Osteoblast (primary cell): Measurements from ENCODE around the gene SLMAP. TPM values are rescaled to one million over a fixed set of nuclear protein-coding genes. Genes with fewer than 3 reads are reported as not detected.

ENCODE experiments used
- DNase-seq: peaks from one replicate; pipeline ENCODE4 v3.0.0; 2011; ENCODE audit warnings: low spot score, mixed read lengths; ENCODE audit not compliant: insufficient read length; ENCODE audit errors: missing footprints
- H2AFZ ChIP-seq: 2 replicates; pipeline ENCODE4 v1.6.0; 2011; ENCODE audit warnings: mild to moderate bottlenecking, low read length
- H3K27ac ChIP-seq: 2 replicates; pipeline ENCODE4 v1.5.1; 2011; ENCODE audit warnings: mild to moderate bottlenecking, low read depth, low read length, moderate library complexity
- H3K27me3 ChIP-seq: 2 replicates; pipeline ENCODE4 v1.6.0; 2012; ENCODE audit warnings: mild to moderate bottlenecking, control low read depth, inconsistent platforms, low read length, moderate library complexity; ENCODE audit not compliant: insufficient read depth
- H3K36me3 ChIP-seq: 2 replicates; pipeline ENCODE4 v1.5.1; 2011; ENCODE audit warnings: mild to moderate bottlenecking, low read length, control low read depth, moderate library complexity; ENCODE audit not compliant: insufficient read depth
- H3K4me1 ChIP-seq: 2 replicates; pipeline ENCODE4 v1.5.1; 2011; ENCODE audit warnings: mild to moderate bottlenecking, low read length, control low read depth, moderate library complexity; ENCODE audit not compliant: insufficient read depth
- H3K4me2 ChIP-seq: 2 replicates; pipeline ENCODE4 v1.6.0; 2011; ENCODE audit warnings: mild to moderate bottlenecking, low read length; ENCODE audit not compliant: insufficient read depth
- H3K4me3 ChIP-seq: fragments of 200-600 bp; sonication (generic); 3 replicates; pipeline ENCODE4 v1.5.1; 2012; ENCODE audit warnings: mild to moderate bottlenecking, low read length, inconsistent platforms; ENCODE audit not compliant: insufficient read depth
- H3K79me2 ChIP-seq: 2 replicates; pipeline ENCODE4 v1.6.0; 2012; ENCODE audit warnings: mild to moderate bottlenecking, low read length, control low read depth, inconsistent platforms; ENCODE audit not compliant: insufficient read depth
- H3K9me3 ChIP-seq: 2 replicates; pipeline ENCODE4 v1.5.1; 2011; ENCODE audit warnings: low read depth, low read length, control low read depth
- H4K20me1 ChIP-seq: 2 replicates; pipeline ENCODE4 v1.6.0; 2012; ENCODE audit warnings: mild to moderate bottlenecking, low read length, control low read depth; ENCODE audit not compliant: insufficient read depth
- CTCF ChIP-seq: IDR thresholded peaks from 2 replicates; pipeline ENCODE4 v1.5.1; 2011; ENCODE audit warnings: mild to moderate bottlenecking, low read depth, low read length, moderate library complexity; ENCODE audit errors: extremely low read depth
- total RNA-seq: library from RNA; depleted of rRNA; stranded (reverse); fragments of >200 nt; gene quantifications from 2 replicates; pipeline ENCODE4 v1.2.3, GENCODE V29; 2012

The SLMAP gene
- total RNA-seq, 1 donor = 50.7 TPM

GRCh38 chr3:57794951-57795350 lies 38.8 kb downstream of the SLMAP start:
- no peak overlapping the region for H3K4me3 ChIP-seq
- peaks cover 32% of the 10 kb centered on the region for H4K20me1 ChIP-seq
- H3K79me2 ChIP-seq = peaks cover 56% of the 10 kb centered on the region

GRCh38 chr3:57796261-57796660 lies 40.2 kb downstream of the SLMAP start:
- Histone ChIP-seq H2AFZ (no peak overlapping the region), H3K79me2 (peaks cover 63% of the 10 kb centered on the region), H3K36me3 (no peaks in the 10 kb centered on the region), H3K27ac (no peak overlapping the region), H4K20me1 (peaks cover 38% of the 10 kb centered on the region), H3K4me2 (no peak overlapping the region), H3K4me3 (no peak overlapping the region), H3K4me1 (peaks cover 14% of the 10 kb centered on the region), H3K9me3 (no peaks in the 10 kb centered on the region), H3K27me3 (no peaks in the 10 kb centered on the region)
- no peak for TF ChIP-seq CTCF
- no peak for DNase-seq

More at GRCh38 chr3:57794951-57795350, 38.8 kb downstream of the SLMAP start:
- no peak overlapping the region for H3K4me2 ChIP-seq
- H3K36me3 ChIP-seq = no peaks in the 10 kb centered on the region
- no peak overlapping the region for H3K27ac ChIP-seq
- TF ChIP-seq CTCF = no peak
- DNase-seq = no peak
- no peak overlapping the region for H2AFZ ChIP-seq
- no peaks in the 10 kb centered on the region for H3K27me3 ChIP-seq
- H3K4me1 ChIP-seq = peaks cover 14% of the 10 kb centered on the region
- no peaks in the 10 kb centered on the region for H3K9me3 ChIP-seq

DNA sequence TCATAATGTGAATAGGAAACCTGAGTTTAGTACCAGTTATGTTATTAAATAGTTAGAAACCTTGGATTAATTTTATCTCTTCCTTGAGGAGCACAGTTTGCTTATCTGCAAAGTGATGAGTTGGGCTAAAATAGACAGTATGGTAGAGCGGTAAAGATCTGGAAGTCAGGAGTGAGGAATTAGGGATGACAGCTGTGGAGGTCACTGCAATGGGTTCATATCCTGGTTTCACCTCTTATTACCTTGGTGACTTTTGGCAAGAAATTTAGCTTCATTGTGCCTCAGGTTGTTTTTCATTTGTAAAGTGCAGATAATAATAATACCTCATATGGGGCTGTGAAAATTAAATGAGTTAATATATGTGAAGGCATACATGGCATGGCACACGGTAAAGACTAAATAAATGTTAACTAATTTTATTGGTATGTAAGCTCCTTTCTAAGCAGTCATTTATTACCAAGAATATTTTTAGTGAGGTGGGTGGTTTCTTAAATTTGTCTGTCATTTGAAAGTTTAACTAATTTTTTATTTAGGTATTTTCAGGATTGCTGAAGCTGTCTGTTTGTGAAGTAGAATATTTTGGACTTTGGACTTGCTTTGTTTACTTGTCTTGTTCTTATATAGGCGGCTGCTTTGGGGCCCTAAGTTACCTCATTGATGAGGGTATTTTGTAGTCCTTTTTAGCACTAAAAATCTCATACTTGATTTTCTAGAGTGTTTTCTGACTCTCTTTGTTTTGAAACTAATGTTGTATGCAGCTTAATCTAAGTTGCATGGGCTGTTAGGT lies 41.8 kb downstream of the SLMAP start:
- Histone ChIP-seq H3K9me3 (no peaks in the 10 kb centered on the region), H3K79me2 (peaks cover 73% of the 10 kb centered on the region), H3K27ac (no peak overlapping the region), H3K27me3 (no peaks in the 10 kb centered on the region), H3K4me2 (no peak overlapping the region), H3K4me1 (peaks cover 15% of the 10 kb centered on the region), H3K36me3 (no peaks in the 10 kb centered on the region), H4K20me1 (peaks cover 35% of the 10 kb centered on the region), H2AFZ (no peak overlapping the region), H3K4me3 (no peak overlapping the region)
- TF ChIP-seq CTCF = no peak
- no peak for DNase-seq

DNA sequence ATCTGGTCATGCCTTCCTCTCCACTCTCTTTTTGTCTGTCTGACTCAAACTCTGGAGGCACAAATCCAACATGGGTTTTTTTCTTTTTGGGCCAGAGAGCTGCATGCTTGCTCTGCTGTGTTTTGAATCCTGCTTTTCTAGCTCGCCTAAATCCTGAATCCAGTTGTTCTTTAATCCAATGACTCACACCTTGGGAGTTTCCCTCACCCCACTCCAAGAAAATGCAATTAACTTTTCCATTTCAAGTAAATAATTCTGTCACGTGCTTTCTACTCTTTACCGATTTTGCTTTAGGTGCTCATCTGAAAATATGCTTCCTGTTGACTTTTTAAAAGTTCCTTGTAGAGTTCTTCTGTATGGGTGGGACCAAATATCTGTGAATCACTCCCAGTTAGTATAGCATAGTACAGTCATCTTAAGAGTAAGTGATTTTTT lies 47.6 kb downstream of the SLMAP start:
- peak overlapping the region; percentile 67 for H3K4me2 ChIP-seq
- no peaks in the 10 kb centered on the region for H3K9me3 ChIP-seq
- H4K20me1 ChIP-seq = peaks cover 52% of the 10 kb centered on the region
- no peaks in the 10 kb centered on the region for H3K27me3 ChIP-seq
- H3K4me3 ChIP-seq = peak overlapping the region; percentile 33
- peak overlapping the region; percentile 35 for H3K27ac ChIP-seq
- no peaks in the 10 kb centered on the region for H3K36me3 ChIP-seq
- H2AFZ ChIP-seq = no peak overlapping the region
- peaks cover 79% of the 10 kb centered on the region for H3K79me2 ChIP-seq
- TF ChIP-seq CTCF = no peak
- peak; percentile 80 for DNase-seq
- H3K4me1 ChIP-seq = peaks cover 19% of the 10 kb centered on the region
